ENCODE data around the gene NAV3. TPM values are rescaled to one million over a fixed set of nuclear protein-coding genes. Genes with fewer than 3 reads are reported as not detected.

The NAV3 gene
- total and polyA plus RNA-seq, 9 of the 15 experiments (the other 6 are each of a cell fraction or from before 2014, with no cell fraction given): 0.04 TPM; not detected in 8

- TF ChIP-seq THRB (CRISPR knock-in tag; conservative IDR thresholded peaks at IDR 0.05) (no peak), NFRKB (IDR thresholded peaks at IDR 0.05; ENCODE audit: low read depth) (no peak), NFIX (CRISPR knock-in tag; IDR thresholded peaks at IDR 0.05; ENCODE audit: low read depth) (no peak), ZBTB9 (CRISPR knock-in tag; IDR thresholded peaks at IDR 0.05) (no peak), ATF4 (CRISPR knock-in tag; IDR thresholded peaks at IDR 0.05) (no peak), POLR2AphosphoS2 (IDR thresholded peaks at IDR 0.05; ENCODE audit: low read length) (no peak), ZHX1 (conservative IDR thresholded peaks at IDR 0.05; ENCODE audit: low read length) (no peak), E2F4 (CRISPR knock-in tag; IDR thresholded peaks at IDR 0.05; ENCODE audit: low read depth) (no peak), PATZ1 (CRISPR knock-in tag; IDR thresholded peaks at IDR 0.05; ENCODE audit: borderline replicate concordance) (no peak), ZNF41 (CRISPR knock-in tag; conservative IDR thresholded peaks at IDR 0.05) (no peak)
Observed at GRCh38 chr12:78018171-78018910, 187.6 kb downstream of the NAV3 start (continued).
